Ovary (tissue), 9 donors: Measurements from ENCODE around the gene PAQR8. TPM values are rescaled to one million over a fixed set of nuclear protein-coding genes. Genes with fewer than 3 reads are reported as not detected.

Experiments
- DNase-seq, 5 donors: peaks; one replicate each; pipeline ENCODE4 v3.0.0-alpha.2; 2019 to 2020
- H3K27ac ChIP-seq, 2 donors: fragments of 200-600 bp; one replicate each; pipeline versions ENCODE4 v1.5.1 to v1.8.0; 2019 to 2022
- H3K27me3 ChIP-seq: fragments of 200-600 bp; one replicate; pipeline ENCODE4 v1.8.0; 2022
- H3K36me3 ChIP-seq: fragments of 200-600 bp; sonication (generic); one replicate; pipeline ENCODE4 v1.5.1; 2019
- H3K4me1 ChIP-seq: one replicate; pipeline ENCODE4 v1.8.1; 2013; ENCODE audit warnings: mild to moderate bottlenecking, moderate library complexity; ENCODE audit not compliant: insufficient read depth
- H3K4me3 ChIP-seq: fragments of 200-600 bp; sonication (generic); one replicate; pipeline ENCODE4 v1.5.1; 2017
- H3K9me3 ChIP-seq, 2 donors: fragments of 200-600 bp in 1 of 2; sonication (generic) in 1 of 2; one replicate each; pipeline versions ENCODE4 v1.5.1 to v1.8.1; 2013 to 2019; ENCODE audit warnings: mild to moderate bottlenecking in 1 of 2, moderate library complexity in 1 of 2
- CTCF ChIP-seq, 3 donors: fragments of 450-650 bp in 2 of 3; fragments of 200-600 bp in 1 of 3; IDR thresholded peaks; one replicate each; pipeline versions ENCODE4 v1.5.1 to v1.8.0; 2016 to 2022; ENCODE audit warnings: antibody characterized with exemption in 3 of 3, mild to moderate bottlenecking in 1 of 3
- EP300 ChIP-seq: sonication (generic); formaldehyde crosslinking; IDR thresholded peaks from one replicate; pipeline ENCODE4 v1.6.1; 2017; ENCODE audit warnings: antibody characterized with exemption
- POLR2A ChIP-seq: fragments of 450-650 bp; IDR thresholded peaks from one replicate; pipeline ENCODE4 v1.6.1; 2017; ENCODE audit warnings: antibody characterized with exemption, mild to moderate bottlenecking, moderate library complexity
- WGBS, 3 donors: extraction: QIAGEN DNeasy Blood & Tissue Kit in 1 of 3; methylation state at CpG; one replicate each; pipeline versions ENCODE4 v1.1.5 to v1.1.7; 2013 to 2017; 5-methylcytosine and 5-hydroxymethylcytosine counted together
- intact Hi-C, 4 donors: fragments of 100-400 bp; cut with DNase I; formaldehyde crosslinking; loops; one replicate each; pipeline versions ENCODE4 v1.11.0 to v1.15.1; 2022 to 2023
- polyA plus RNA-seq, 2 donors: library from polyadenylated mRNA; stranded (reverse); fragments of 200-250 nt in 1 of 2; fragments of 350-450 nt in 1 of 2; fragmentation: Illumina TruSeq in 1 of 2; extraction: RNeasy Lipid Tissue Mini Kit (QIAGEN cat#74804) in 1 of 2; gene quantifications; one replicate each; pipeline ENCODE4 v1.2.3, GENCODE V29; 2013 to 2014
- total RNA-seq, 7 donors: library from RNA; depleted of rRNA in 2 of 7; stranded (reverse); fragments of >200 nt in 2 of 7; fragmentation: NEBNext Ultra II Directional in 3 of 7; extraction: Animal tissue kit (Norgen Biotek cat#: 25700) in 3 of 7; gene quantifications; one replicate each; pipeline versions ENCODE4 v1.1.0 to v1.2.4, GENCODE V29; 2016 to 2023
- donor health status: DM: no; HTN: no; CAD: no; lungs with moderate emphysema.
- donor health status: DM: no; HTN: no; CAD: no.
- donor health status: Bipolar disorder and iron deficiency.
- donor health status: DM: yes; HTN: yes; CAD: no.
- donor health status: DM: no; HTN: no; CAD: no.
- donor health status: DM: yes; HTN: yes; CAD: no.

PAQR8 gene
- total and polyA plus RNA-seq, 9 donors: 13.2 to 33.6 (median 24.0) TPM

GRCh38 chr6:52403627-52404026 lies 41.7 kb downstream of the PAQR8 start:
- TF ChIP-seq CTCF (IDR thresholded peaks at IDR 0.05): no peak
- no peak for TF ChIP-seq EP300
- no peak for TF ChIP-seq POLR2A
- Histone ChIP-seq H3K4me1 (no peaks in the 10 kb centered on the region), H3K36me3 (no peaks in the 10 kb centered on the region), H3K27ac (no peak overlapping the region), H3K9me3 (no peaks in the 10 kb centered on the region), H3K4me3 (no peak overlapping the region), H3K27me3 (no peaks in the 10 kb centered on the region)
- WGBS, 3 donors: 82 to 89% (median 84%) methylated on average over 9 of the region's 9 CpGs
- intact Hi-C loops: loop anchor here in 1 of 4 donors (10.0 kb wide), 1 partner anchor 119 kb away; the partner anchor contains the start of gene MCM3
- no peak for DNase-seq

GRCh38 chr6:52405243-52405642 lies 43.3 kb downstream of the PAQR8 start:
- no peak for DNase-seq
- Histone ChIP-seq H3K27me3 (no peaks in the 10 kb centered on the region), H3K9me3 (no peaks in the 10 kb centered on the region), H3K36me3 (no peaks in the 10 kb centered on the region), H3K4me3 (no peak overlapping the region), H3K27ac (no peak overlapping the region), H3K4me1 (no peaks in the 10 kb centered on the region)
- 92 to 100% (median 95%) methylated on average over 1 of the region's 1 CpG for WGBS, 3 donors
- intact Hi-C loops: loop anchor here in 1 of 4 donors (10.0 kb wide), 1 partner anchor 120 kb away; the partner anchor contains the start of gene MCM3
- TF ChIP-seq POLR2A: no peak
- TF ChIP-seq EP300: no peak
- no peak for TF ChIP-seq CTCF (IDR thresholded peaks at IDR 0.05)

GRCh38 chr6:52407467-52407866 lies 45.5 kb downstream of the PAQR8 start:
- Histone ChIP-seq H3K9me3 (no peaks in the 10 kb centered on the region), H3K27me3 (no peaks in the 10 kb centered on the region), H3K36me3 (no peaks in the 10 kb centered on the region), H3K27ac (no peak overlapping the region), H3K4me3 (no peak overlapping the region), H3K4me1 (no peaks in the 10 kb centered on the region)
- no peak for DNase-seq
- TF ChIP-seq EP300 (no peak), CTCF (IDR thresholded peaks at IDR 0.05) (no peak), POLR2A (no peak)
- intact Hi-C loops: loop anchor here in 1 of 4 donors (10.0 kb wide), 1 partner anchor 123 kb away; the partner anchor contains the start of gene MCM3

- DNase-seq: no peak
- no peak overlapping the region for H3K27ac ChIP-seq
- 15 to 36% (median 21%) methylated on average over 1 of the region's 1 CpG for WGBS, 3 donors
Measured at GRCh38 chr6:52409499-52409898, 47.5 kb downstream of the PAQR8 start.

More at GRCh38 chr6:52409499-52409898, 47.5 kb downstream of the PAQR8 start:
- H3K9me3 ChIP-seq: no peaks in the 10 kb centered on the region
- no peaks in the 10 kb centered on the region for H3K36me3 ChIP-seq
- no peak overlapping the region for H3K4me3 ChIP-seq
- H3K27me3 ChIP-seq: no peaks in the 10 kb centered on the region
- intact Hi-C loops: loop anchor here in 1 of 4 donors (10.0 kb wide), 1 partner anchor 125 kb away; the partner anchor contains the start of gene MCM3
- TF ChIP-seq CTCF (IDR thresholded peaks at IDR 0.05): no peak
- no peak for TF ChIP-seq POLR2A
- TF ChIP-seq EP300: no peak
- no peaks in the 10 kb centered on the region for H3K4me1 ChIP-seq
